ENCODE measurements around the gene AP2S1.

DNA sequence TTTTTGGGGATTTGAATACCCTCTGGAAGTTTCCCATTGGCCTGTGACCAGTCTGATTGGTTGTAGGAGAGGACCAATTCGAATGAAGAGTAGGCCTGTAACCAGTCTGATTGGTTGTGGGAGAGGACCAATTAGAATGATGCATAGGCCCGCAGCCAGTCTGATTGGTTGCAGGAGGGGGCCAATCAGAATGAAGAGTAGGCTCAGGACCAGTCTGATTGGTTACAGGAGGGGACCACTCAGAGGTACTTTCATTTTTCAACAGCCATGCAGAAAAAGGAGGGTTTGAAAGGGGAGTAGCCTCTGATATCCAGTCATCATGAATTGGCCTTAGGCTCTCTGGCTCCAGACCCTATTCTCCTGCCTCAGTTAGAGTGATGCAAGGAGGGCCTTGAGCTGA lies 31.8 kb downstream of the AP2S1 start:
- TF ChIP-seq, protein P1, sequence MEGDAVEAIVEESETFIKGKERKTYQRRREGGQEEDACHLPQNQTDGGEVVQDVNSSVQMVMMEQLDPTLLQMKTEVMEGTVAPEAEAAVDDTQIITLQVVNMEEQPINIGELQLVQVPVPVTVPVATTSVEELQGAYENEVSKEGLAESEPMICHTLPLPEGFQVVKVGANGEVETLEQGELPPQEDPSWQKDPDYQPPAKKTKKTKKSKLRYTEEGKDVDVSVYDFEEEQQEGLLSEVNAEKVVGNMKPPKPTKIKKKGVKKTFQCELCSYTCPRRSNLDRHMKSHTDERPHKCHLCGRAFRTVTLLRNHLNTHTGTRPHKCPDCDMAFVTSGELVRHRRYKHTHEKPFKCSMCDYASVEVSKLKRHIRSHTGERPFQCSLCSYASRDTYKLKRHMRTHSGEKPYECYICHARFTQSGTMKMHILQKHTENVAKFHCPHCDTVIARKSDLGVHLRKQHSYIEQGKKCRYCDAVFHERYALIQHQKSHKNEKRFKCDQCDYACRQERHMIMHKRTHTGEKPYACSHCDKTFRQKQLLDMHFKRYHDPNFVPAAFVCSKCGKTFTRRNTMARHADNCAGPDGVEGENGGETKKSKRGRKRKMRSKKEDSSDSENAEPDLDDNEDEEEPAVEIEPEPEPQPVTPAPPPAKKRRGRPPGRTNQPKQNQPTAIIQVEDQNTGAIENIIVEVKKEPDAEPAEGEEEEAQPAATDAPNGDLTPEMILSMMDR (IDR thresholded peaks at IDR 0.05) = no peak
- TF ChIP-seq POLR2AphosphoS5 (IDR thresholded peaks at IDR 0.05) = no peak
- TF ChIP-seq POLR2A (IDR thresholded peaks at IDR 0.05) = no peak
